IPS-15b (cell line): ENCODE results near the gene SEZ6L.

Experiments
- H3K27me3 ChIP-seq: one replicate; pipeline ENCODE4 v1.6.1; 2013; ENCODE audit warnings: low read length; ENCODE audit not compliant: control insufficient read depth, insufficient read depth
- H3K36me3 ChIP-seq: one replicate; pipeline ENCODE4 v1.6.1; 2013; ENCODE audit warnings: low read length; ENCODE audit not compliant: control insufficient read depth, insufficient read depth
- H3K4me1 ChIP-seq: one replicate; pipeline ENCODE4 v1.6.1; 2013; ENCODE audit warnings: mild to moderate bottlenecking, low read length; ENCODE audit not compliant: control insufficient read depth, insufficient read depth
- H3K4me3 ChIP-seq: one replicate; pipeline ENCODE4 v1.5.1; 2013; ENCODE audit warnings: low read depth, low read length
- H3K9ac ChIP-seq: one replicate; pipeline ENCODE4 v1.6.1; 2013; ENCODE audit warnings: low read depth, mild to moderate bottlenecking, low read length
- H3K9me3 ChIP-seq: one replicate; pipeline ENCODE4 v1.6.1; 2013; ENCODE audit warnings: mild to moderate bottlenecking, low read length; ENCODE audit not compliant: control insufficient read depth, insufficient read depth

Gene SEZ6L

GRCh38 chr22:26326803-26327202 lies 157.5 kb downstream of the SEZ6L start:
- no peak overlapping the region for H3K4me3 ChIP-seq
- no peaks in the 10 kb centered on the region for H3K4me1 ChIP-seq
- H3K36me3 ChIP-seq, result no peaks in the 10 kb centered on the region
- no peaks in the 10 kb centered on the region for H3K27me3 ChIP-seq
- no peaks in the 10 kb centered on the region for H3K9me3 ChIP-seq
- H3K9ac ChIP-seq, result no peak overlapping the region

GRCh38 chr22:26327306-26327705 lies 158.0 kb downstream of the SEZ6L start:
- Histone ChIP-seq H3K9ac (no peak overlapping the region), H3K27me3 (no peaks in the 10 kb centered on the region), H3K4me3 (no peak overlapping the region), H3K4me1 (no peaks in the 10 kb centered on the region), H3K9me3 (no peaks in the 10 kb centered on the region), H3K36me3 (no peaks in the 10 kb centered on the region)

GRCh38 chr22:26328221-26328620 lies 159.0 kb downstream of the SEZ6L start:
- Histone ChIP-seq H3K4me3 (no peak overlapping the region), H3K36me3 (no peaks in the 10 kb centered on the region), H3K27me3 (no peaks in the 10 kb centered on the region)

GRCh38 chr22:26330971-26331625 lies 161.8 kb downstream of the SEZ6L start:
- peaks cover 13% of the 10 kb centered on the region for H3K27me3 ChIP-seq
- H3K9ac ChIP-seq, result no peak overlapping the region
- H3K4me1 ChIP-seq, result no peaks in the 10 kb centered on the region
- no peaks in the 10 kb centered on the region for H3K36me3 ChIP-seq
- no peaks in the 10 kb centered on the region for H3K9me3 ChIP-seq
- no peak overlapping the region for H3K4me3 ChIP-seq

More at GRCh38 chr22:26328221-26328620, 159.0 kb downstream of the SEZ6L start:
- Histone ChIP-seq H3K9me3 (no peaks in the 10 kb centered on the region), H3K9ac (no peak overlapping the region), H3K4me1 (no peaks in the 10 kb centered on the region)

- no peak overlapping the region for H3K9ac ChIP-seq
- H3K9me3 ChIP-seq, result no peaks in the 10 kb centered on the region
- no peaks in the 10 kb centered on the region for H3K36me3 ChIP-seq
- H3K4me3 ChIP-seq, result no peak overlapping the region
- H3K4me1 ChIP-seq, result no peaks in the 10 kb centered on the region
- H3K27me3 ChIP-seq, result peaks cover 16% of the 10 kb centered on the region
These were observed 164.0 kb downstream of the SEZ6L start for GRCh38 chr22:26333088-26333800.

- Histone ChIP-seq H3K9me3 (no peaks in the 10 kb centered on the region), H3K9ac (no peak overlapping the region), H3K27me3 (peaks cover 16% of the 10 kb centered on the region), H3K4me1 (no peaks in the 10 kb centered on the region), H3K4me3 (no peak overlapping the region), H3K36me3 (no peaks in the 10 kb centered on the region)
These were observed 165.0 kb downstream of the SEZ6L start for GRCh38 chr22:26334232-26334631.

GRCh38 chr22:26336773-26337172 lies 167.5 kb downstream of the SEZ6L start:
- Histone ChIP-seq H3K9me3 (no peaks in the 10 kb centered on the region), H3K4me3 (no peak overlapping the region), H3K4me1 (no peaks in the 10 kb centered on the region), H3K27me3 (peaks cover 18% of the 10 kb centered on the region), H3K9ac (no peak overlapping the region), H3K36me3 (no peaks in the 10 kb centered on the region)

- peaks cover 11% of the 10 kb centered on the region for H3K27me3 ChIP-seq
These were observed 170.5 kb downstream of the SEZ6L start for GRCh38 chr22:26339755-26340154.

GRCh38 chr22:26342745-26343410 lies 173.6 kb downstream of the SEZ6L start:
- Histone ChIP-seq H3K36me3 (no peaks in the 10 kb centered on the region), H3K4me3 (no peak overlapping the region), H3K27me3 (peaks cover 3% of the 10 kb centered on the region), H3K9ac (no peak overlapping the region), H3K9me3 (no peaks in the 10 kb centered on the region), H3K4me1 (no peaks in the 10 kb centered on the region)

More at GRCh38 chr22:26339755-26340154, 170.5 kb downstream of the SEZ6L start:
- no peak overlapping the region for H3K9ac ChIP-seq
- H3K4me1 ChIP-seq, result no peaks in the 10 kb centered on the region
- no peaks in the 10 kb centered on the region for H3K36me3 ChIP-seq
- no peaks in the 10 kb centered on the region for H3K9me3 ChIP-seq
- no peak overlapping the region for H3K4me3 ChIP-seq

- H3K4me3 ChIP-seq, result no peak overlapping the region
- no peaks in the 10 kb centered on the region for H3K9me3 ChIP-seq
- no peaks in the 10 kb centered on the region for H3K4me1 ChIP-seq
- H3K9ac ChIP-seq, result no peak overlapping the region
- H3K36me3 ChIP-seq, result no peaks in the 10 kb centered on the region
- no peaks in the 10 kb centered on the region for H3K27me3 ChIP-seq
These were observed 176.2 kb downstream of the SEZ6L start for GRCh38 chr22:26345496-26345895.

- Histone ChIP-seq H3K27me3 (peaks cover 4% of the 10 kb centered on the region), H3K36me3 (no peaks in the 10 kb centered on the region), H3K9me3 (no peaks in the 10 kb centered on the region), H3K9ac (no peak overlapping the region), H3K4me3 (no peak overlapping the region), H3K4me1 (no peaks in the 10 kb centered on the region)
These were observed 179.7 kb downstream of the SEZ6L start for GRCh38 chr22:26348810-26349526.
